ENCODE results near the gene EIF2D. TPM values are rescaled to one million over a fixed set of nuclear protein-coding genes. Genes with fewer than 3 reads are reported as not detected.

The EIF2D gene
- total RNA-seq, 1 donor from 2014 or later = 45.7 TPM

GRCh38 chr1:206595581-206596318, 16.5 kb downstream of the EIF2D start:
- H3K36me3 Mint-ChIP-seq = peaks cover 32% of the 10 kb centered on the region
- H3K4me1 Mint-ChIP-seq (ENCODE audit: unreplicated experiment) = no peaks in the 10 kb centered on the region
- no peak for TF ChIP-seq CTCF (conservative IDR thresholded peaks at IDR 0.05)
- H3K27me3 Mint-ChIP-seq = no peaks in the 10 kb centered on the region
- no peak for DNase-seq (ENCODE audit: extremely low spot score, unreplicated experiment)
- no peaks in the 10 kb centered on the region for H3K9me3 Mint-ChIP-seq
- H3K4me3 Mint-ChIP-seq = no peak overlapping the region
- no peak overlapping the region for H3K27ac Mint-ChIP-seq

- no peak for TF ChIP-seq CTCF (conservative IDR thresholded peaks at IDR 0.05)
- DNase-seq (ENCODE audit: extremely low spot score, unreplicated experiment) = no peak
- Mint-ChIP-seq H3K4me1 (ENCODE audit: unreplicated experiment) (no peaks in the 10 kb centered on the region), H3K9me3 (no peaks in the 10 kb centered on the region), H3K36me3 (peaks cover 39% of the 10 kb centered on the region), H3K27me3 (no peaks in the 10 kb centered on the region), H3K4me3 (no peak overlapping the region), H3K27ac (no peak overlapping the region)
Observed at GRCh38 chr1:206593351-206593925, 18.8 kb downstream of the EIF2D start.

- H3K4me1 Mint-ChIP-seq (ENCODE audit: unreplicated experiment) = peaks cover 8% of the 10 kb centered on the region
- no peak for DNase-seq (ENCODE audit: extremely low spot score, unreplicated experiment)
Observed at GRCh38 chr1:206591696-206592095, 20.6 kb downstream of the EIF2D start.

GRCh38 chr1:206591226-206591625, 21.0 kb downstream of the EIF2D start:
- Mint-ChIP-seq H3K36me3 (peaks cover 32% of the 10 kb centered on the region), H3K27me3 (no peaks in the 10 kb centered on the region), H3K4me1 (ENCODE audit: unreplicated experiment) (peaks cover 8% of the 10 kb centered on the region), H3K9me3 (no peaks in the 10 kb centered on the region), H3K27ac (no peak overlapping the region), H3K4me3 (no peak overlapping the region)
- no peak for DNase-seq (ENCODE audit: extremely low spot score, unreplicated experiment)
- TF ChIP-seq CTCF (conservative IDR thresholded peaks at IDR 0.05) = no peak

More at GRCh38 chr1:206591696-206592095, 20.6 kb downstream of the EIF2D start:
- H3K4me3 Mint-ChIP-seq = no peak overlapping the region
- TF ChIP-seq CTCF (conservative IDR thresholded peaks at IDR 0.05) = no peak
- H3K27ac Mint-ChIP-seq = no peak overlapping the region
- H3K9me3 Mint-ChIP-seq = no peaks in the 10 kb centered on the region
- peaks cover 33% of the 10 kb centered on the region for H3K36me3 Mint-ChIP-seq
- no peaks in the 10 kb centered on the region for H3K27me3 Mint-ChIP-seq

GRCh38 chr1:206590025-206590758, 22.1 kb downstream of the EIF2D start:
- Mint-ChIP-seq H3K4me3 (no peak overlapping the region), H3K27me3 (no peaks in the 10 kb centered on the region), H3K36me3 (peaks cover 32% of the 10 kb centered on the region), H3K4me1 (ENCODE audit: unreplicated experiment) (peaks cover 8% of the 10 kb centered on the region), H3K27ac (peak overlapping the region; percentile 65), H3K9me3 (no peaks in the 10 kb centered on the region)
- no peak for DNase-seq (ENCODE audit: extremely low spot score, unreplicated experiment)
- peak; percentile 55 for TF ChIP-seq CTCF (conservative IDR thresholded peaks at IDR 0.05)

All from type B pancreatic cell (in vitro differentiated cells).